H1 (cell line): Measurements from ENCODE around the gene GCLC. TPM values are rescaled to one million over a fixed set of nuclear protein-coding genes. Genes with fewer than 3 reads are reported as not detected.

ENCODE experiments used
- CHD2 ChIP-seq: IDR thresholded peaks from 2 replicates; pipeline ENCODE4 v1.6.1; 2012; ENCODE audit warnings: low read length, improper control_type of control experiment
- KDM4A ChIP-seq: IDR thresholded peaks from one replicate; pipeline ENCODE4 v1.7.1; 2012; ENCODE audit warnings: low read depth, mild to moderate bottlenecking, moderate library complexity, low read length, inconsistent platforms; ENCODE audit not compliant: severe bottlenecking
- POLR2AphosphoS5 ChIP-seq: IDR thresholded peaks from 2 replicates; pipeline ENCODE4 v1.6.1; 2011; ENCODE audit warnings: low read depth, low read length
- RFX5 ChIP-seq: IDR thresholded peaks from 2 replicates; pipeline ENCODE4 v1.6.1; 2011; ENCODE audit warnings: low read depth, low read length, improper control_type of control experiment, borderline replicate concordance
- SAP30 ChIP-seq: fragments of 300-600 bp; sonication (generic); IDR thresholded peaks from 2 replicates; pipeline ENCODE4 v1.7.1; 2012; ENCODE audit warnings: low read length, moderate library complexity, mild to moderate bottlenecking, inconsistent platforms; ENCODE audit not compliant: insufficient read depth, insufficient replicate concordance
- SIRT6 ChIP-seq: IDR thresholded peaks from one replicate; pipeline ENCODE4 v1.7.1; 2012; ENCODE audit warnings: low read length, inconsistent platforms
- SP4 ChIP-seq: IDR thresholded peaks from 2 replicates; pipeline ENCODE4 v1.6.1; 2012; ENCODE audit warnings: low read length, inconsistent platforms
- polyA plus RNA-seq, 7 experiments: library from polyadenylated mRNA; depleted of rRNA in 3 of 7; stranded (reverse) in 5 of 7; unstranded in 2 of 7; fragments of >200 nt in 5 of 7; fragments of 200-250 nt in 2 of 7; gene quantifications; 1 replicate in 5 of 7; 2 replicates in 1 of 7; 4 replicates in 1 of 7; pipeline versions ENCODE4 v1.2.1 to v1.2.3, GENCODE V29; 2011 to 2013; ENCODE audit warnings: missing spikeins in 2 of 7, mixed read lengths in 2 of 7
- total RNA-seq: library from RNA; stranded (reverse); fragmentation: NEBNext Ultra II Directional; extraction: Animal tissue kit (Norgen Biotek cat#: 25700); gene quantifications from 2 replicates; pipeline ENCODE4 v1.2.1, GENCODE V29; 2021

The GCLC gene
- total and polyA plus RNA-seq, 2 of the 8 experiments (the other 6 are each of a cell fraction or from before 2014, with no cell fraction given) = 15.8 to 54.0 TPM

GRCh38 chr6:53526000-53526399 lies 18.9 kb downstream of the GCLC start (continued):
- TF ChIP-seq RFX5 (no peak), SP4 (no peak), SAP30 (no peak), KDM4A (no peak), CHD2 (no peak), SIRT6 (no peak), POLR2AphosphoS5 (no peak)
- TF ChIP-seq, all 59 proteins: peak for 0
